H9 (cell line): ENCODE results near the gene PCNX2. TPM values are rescaled to one million over a fixed set of nuclear protein-coding genes. Genes with fewer than 3 reads are reported as not detected.

Experiments
- DNase-seq: peaks from one replicate; pipeline ENCODE4 v3.0.0-alpha.2; 2017
- H2AFZ ChIP-seq: one replicate; pipeline ENCODE4 v1.6.1; 2013; ENCODE audit warnings: mild to moderate bottlenecking, low read length, control low read depth, moderate library complexity
- H2AK5ac ChIP-seq: 2 replicates; pipeline ENCODE4 v1.6.1; 2013; ENCODE audit warnings: low read length, control low read depth, mixed read lengths; ENCODE audit not compliant: insufficient read length
- H2BK120ac ChIP-seq: one replicate; pipeline ENCODE4 v1.6.1; 2013; ENCODE audit warnings: low read depth, mild to moderate bottlenecking, low read length, control low read depth, inconsistent platforms; ENCODE audit not compliant: poor library complexity, severe bottlenecking
- H2BK12ac ChIP-seq: 2 replicates; pipeline ENCODE4 v1.6.1; 2013; ENCODE audit warnings: low read length, control low read depth, mixed read lengths, low read depth; ENCODE audit not compliant: insufficient read length
- H2BK15ac ChIP-seq: 2 replicates; pipeline ENCODE4 v1.6.1; 2013; ENCODE audit warnings: low read depth, low read length, control low read depth
- H2BK20ac ChIP-seq: one replicate; pipeline ENCODE4 v1.6.1; 2013; ENCODE audit warnings: low read depth, mild to moderate bottlenecking, low read length, control low read depth, inconsistent platforms; ENCODE audit not compliant: poor library complexity, severe bottlenecking
- H2BK5ac ChIP-seq: 2 replicates; pipeline ENCODE4 v1.6.1; 2013; ENCODE audit warnings: low read length, control low read depth, mixed read lengths; ENCODE audit not compliant: insufficient read length
- H3K14ac ChIP-seq: 2 replicates; pipeline ENCODE4 v1.6.1; 2013; ENCODE audit warnings: low read length, control low read depth; ENCODE audit not compliant: insufficient read depth
- H3K18ac ChIP-seq: 2 replicates; pipeline ENCODE4 v1.6.1; 2013; ENCODE audit warnings: low read depth, mild to moderate bottlenecking, mixed read lengths, low read length, control low read depth; ENCODE audit not compliant: insufficient read length
- H3K23ac ChIP-seq: 2 replicates; pipeline ENCODE4 v1.6.1; 2013; ENCODE audit warnings: low read length, control low read depth, mixed read lengths, low read depth; ENCODE audit not compliant: insufficient read length
- H3K23me2 ChIP-seq: 2 replicates; pipeline ENCODE4 v1.6.1; 2013; ENCODE audit warnings: low read depth, mild to moderate bottlenecking, mixed read lengths, low read length, control low read depth; ENCODE audit not compliant: insufficient read length, poor library complexity, severe bottlenecking
- H3K27ac ChIP-seq: 2 replicates; pipeline ENCODE4 v1.5.1; 2013; ENCODE audit warnings: low read length, control low read depth, mixed read lengths, low read depth; ENCODE audit not compliant: insufficient read length
- H3K27me3 ChIP-seq: 2 replicates; pipeline ENCODE4 v1.6.1; 2013; ENCODE audit warnings: low read length, control low read depth, inconsistent platforms; ENCODE audit not compliant: insufficient read depth
- H3K4ac ChIP-seq: 2 replicates; pipeline ENCODE4 v1.6.1; 2013; ENCODE audit warnings: low read depth, mild to moderate bottlenecking, control low read depth, inconsistent platforms, low read length, moderate library complexity
- H3K4me1 ChIP-seq: 2 replicates; pipeline ENCODE4 v1.6.1; 2013; ENCODE audit warnings: low read length, control low read depth, inconsistent platforms; ENCODE audit not compliant: insufficient read depth
- H3K4me2 ChIP-seq: 2 replicates; pipeline ENCODE4 v1.6.1; 2013; ENCODE audit warnings: low read length, control low read depth, mixed read lengths; ENCODE audit not compliant: insufficient read length, insufficient read depth
- H3K56ac ChIP-seq: 2 replicates; pipeline ENCODE4 v1.6.1; 2013; ENCODE audit warnings: low read depth, mild to moderate bottlenecking, mixed read lengths, low read length, control low read depth; ENCODE audit not compliant: insufficient read length
- H3K79me1 ChIP-seq: 2 replicates; pipeline ENCODE4 v1.6.1; 2013; ENCODE audit warnings: low read depth, mild to moderate bottlenecking, moderate library complexity, low read length, control low read depth, inconsistent platforms; ENCODE audit not compliant: insufficient read depth, poor library complexity, severe bottlenecking
- H3K79me2 ChIP-seq: 2 replicates; pipeline ENCODE4 v1.6.1; 2013; ENCODE audit warnings: low read length, control low read depth, inconsistent platforms; ENCODE audit not compliant: insufficient read depth
- H3K9ac ChIP-seq: 2 replicates; pipeline ENCODE4 v1.6.1; 2013; ENCODE audit warnings: low read length, control low read depth, mixed read lengths; ENCODE audit not compliant: insufficient read length; ENCODE audit errors: extremely low read depth
- H3K9me3 ChIP-seq: one replicate; pipeline ENCODE4 v1.6.1; 2013; ENCODE audit warnings: low read depth, low read length, inconsistent platforms; ENCODE audit not compliant: control insufficient read depth
- H3T11ph ChIP-seq: one replicate; pipeline ENCODE4 v1.6.1; 2013; ENCODE audit warnings: mild to moderate bottlenecking, low read length, control low read depth, inconsistent platforms
- H4K20me1 ChIP-seq: one replicate; pipeline ENCODE4 v1.6.1; 2013; ENCODE audit not compliant: control insufficient read depth, insufficient read length, insufficient read depth
- H4K5ac ChIP-seq: 2 replicates; pipeline ENCODE4 v1.6.1; 2013; ENCODE audit warnings: low read depth, mild to moderate bottlenecking, mixed read lengths, low read length, control low read depth; ENCODE audit not compliant: insufficient read length
- H4K8ac ChIP-seq: replicated peaks from 2 replicates; pipeline ENCODE4 v1.6.1; 2013; ENCODE audit warnings: low read length, control low read depth, mixed read lengths, low read depth; ENCODE audit not compliant: insufficient read length
- H4K91ac ChIP-seq: 2 replicates; pipeline ENCODE4 v1.6.1; 2013; ENCODE audit warnings: low read depth, mild to moderate bottlenecking, moderate library complexity, mixed read lengths, low read length, control low read depth; ENCODE audit not compliant: insufficient read length
- H3K27ac Mint-ChIP-seq, 3 experiments: 2 replicates in 2 of 3; 3 replicates in 1 of 3; pipeline ENCODE4 v1.8.0; 2020 to 2021; ENCODE audit warnings: mixed read lengths in 3 of 3, mild to moderate bottlenecking in 1 of 3, moderate library complexity in 1 of 3
- H3K27me3 Mint-ChIP-seq: 2 replicates; pipeline ENCODE4 v1.8.0; 2021; ENCODE audit warnings: low read depth, mild to moderate bottlenecking, moderate library complexity, mixed read lengths
- H3K36me3 Mint-ChIP-seq, 3 experiments: 2 replicates in 2 of 3; 3 replicates in 1 of 3; pipeline ENCODE4 v1.8.0; 2020 to 2021; ENCODE audit warnings: low read depth in 3 of 3, mixed read lengths in 3 of 3; ENCODE audit not compliant: insufficient read depth in 1 of 3
- H3K4me1 Mint-ChIP-seq, 2 experiments: 2 replicates each; pipeline ENCODE4 v1.8.0; 2020; ENCODE audit warnings: mixed read lengths in 2 of 2
- H3K4me3 Mint-ChIP-seq, 2 experiments: 2 replicates in 1 of 2; 3 replicates in 1 of 2; pipeline ENCODE4 v1.8.0; 2020 to 2021; ENCODE audit warnings: mild to moderate bottlenecking in 2 of 2, mixed read lengths in 2 of 2, moderate library complexity in 1 of 2
- H3K9me3 Mint-ChIP-seq, 2 experiments: 2 replicates in 1 of 2; 3 replicates in 1 of 2; pipeline ENCODE4 v1.8.0; 2020; ENCODE audit warnings: mild to moderate bottlenecking in 2 of 2, mixed read lengths in 2 of 2, moderate library complexity in 1 of 2
- WGBS: extraction: QIAGEN DNeasy Blood & Tissue Kit; methylation state at CpG from one replicate; pipeline ENCODE4 v1.1.7; 2013; ENCODE audit warnings: missing lambda C conversion rate, low lambda C conversion rate, mixed read lengths; ENCODE audit not compliant: insufficient read length; ENCODE audit errors: extremely low coverage; 5-methylcytosine and 5-hydroxymethylcytosine counted together
- total RNA-seq: library from RNA; stranded (reverse); gene quantifications from 2 replicates; pipeline ENCODE4 v1.2.1, GENCODE V29; 2021
- TF ChIP-seq, protein P1 (sequence below): fragments of 200-600 bp; sonication (generic); conservative IDR thresholded peaks from 3 replicates; pipeline ENCODE4 v1.8.0; 2021; ENCODE audit warnings: antibody characterized with exemption, mild to moderate bottlenecking

PCNX2 gene
- total RNA-seq, 1 experiment from 2014 or later, result 45.1 TPM

GRCh38 chr1:233340031-233340555 is 44.6 kb upstream of the PCNX2 start:
- Histone ChIP-seq H3K4me1 (peaks cover 6% of the 10 kb centered on the region; the same call in 1 of the 2 replicates), H3K79me2 (peaks cover 20% of the 10 kb centered on the region; the same call in 1 of the 2 replicates), H3K4ac (no peak overlapping the region), H3K18ac (no peak overlapping the region), H3K23me2 (no peaks in the 10 kb centered on the region), H2AFZ (no peak overlapping the region), H3K14ac (no peak overlapping the region), H3K9ac (no peak overlapping the region), H3K27ac (no peak overlapping the region), H4K8ac (no peak overlapping the region), H4K91ac (no peak overlapping the region), H3K27me3 (no peaks in the 10 kb centered on the region), H3K79me1 (no peaks in the 10 kb centered on the region), H2BK15ac (no peak overlapping the region), H3K4me2 (no peak overlapping the region), H3K56ac (no peak overlapping the region), H3K23ac (no peak overlapping the region), H3T11ph (no peak overlapping the region), H2BK12ac (no peak overlapping the region), H4K20me1 (peaks cover 4% of the 10 kb centered on the region), H2BK20ac (no peak overlapping the region), H2AK5ac (no peak overlapping the region), H2BK120ac (no peak overlapping the region), H4K5ac (no peak overlapping the region), H3K9me3 (no peaks in the 10 kb centered on the region), H2BK5ac (no peak overlapping the region)
- H3K36me3 Mint-ChIP-seq, result peaks cover 5 to 10% (median 8%) of the 10 kb centered on the region in 3 experiments; a peak in 6 of 7 replicates
- H3K27ac Mint-ChIP-seq, result peak overlapping the region in 1 of 3 experiments; percentile 38; a peak in 1 of 7 replicates
- H3K4me3 Mint-ChIP-seq, result no peak overlapping the region
- peaks cover 28 to 30% of the 10 kb centered on the region in 2 experiments for H3K4me1 Mint-ChIP-seq
- no peak for DNase-seq
- TF ChIP-seq, protein P1, sequence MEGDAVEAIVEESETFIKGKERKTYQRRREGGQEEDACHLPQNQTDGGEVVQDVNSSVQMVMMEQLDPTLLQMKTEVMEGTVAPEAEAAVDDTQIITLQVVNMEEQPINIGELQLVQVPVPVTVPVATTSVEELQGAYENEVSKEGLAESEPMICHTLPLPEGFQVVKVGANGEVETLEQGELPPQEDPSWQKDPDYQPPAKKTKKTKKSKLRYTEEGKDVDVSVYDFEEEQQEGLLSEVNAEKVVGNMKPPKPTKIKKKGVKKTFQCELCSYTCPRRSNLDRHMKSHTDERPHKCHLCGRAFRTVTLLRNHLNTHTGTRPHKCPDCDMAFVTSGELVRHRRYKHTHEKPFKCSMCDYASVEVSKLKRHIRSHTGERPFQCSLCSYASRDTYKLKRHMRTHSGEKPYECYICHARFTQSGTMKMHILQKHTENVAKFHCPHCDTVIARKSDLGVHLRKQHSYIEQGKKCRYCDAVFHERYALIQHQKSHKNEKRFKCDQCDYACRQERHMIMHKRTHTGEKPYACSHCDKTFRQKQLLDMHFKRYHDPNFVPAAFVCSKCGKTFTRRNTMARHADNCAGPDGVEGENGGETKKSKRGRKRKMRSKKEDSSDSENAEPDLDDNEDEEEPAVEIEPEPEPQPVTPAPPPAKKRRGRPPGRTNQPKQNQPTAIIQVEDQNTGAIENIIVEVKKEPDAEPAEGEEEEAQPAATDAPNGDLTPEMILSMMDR, result no peak
- no CpG with 5 or more reads among the region's 3 CpGs for WGBS
- peaks cover 3 to 5% of the 10 kb centered on the region in 2 experiments; a peak in 4 of 5 replicates for H3K9me3 Mint-ChIP-seq
- H3K27me3 Mint-ChIP-seq, result no peaks in the 10 kb centered on the region; the same call in 1 of the 2 replicates
